ENCODE data around the gene HSPH1.

- TF ChIP-seq ATF3 (IDR thresholded peaks at IDR 0.05) (no peak), CTCF (IDR thresholded peaks at IDR 0.05; ENCODE audit: low read depth, low read length, missing input control) (no peak), GABPA (IDR thresholded peaks at IDR 0.05 in 1 of 2, conservative IDR thresholded peaks at IDR 0.05 in 1 of 2) (no peak), YY1 (IDR thresholded peaks at IDR 0.05) (no peak), MAX (IDR thresholded peaks at IDR 0.05) (no peak), EGR1 (IDR thresholded peaks at IDR 0.05; ENCODE audit: low read depth in 2 of 2) (no peak), TAF1 (conservative IDR thresholded peaks at IDR 0.05) (no peak), SP1 (IDR thresholded peaks at IDR 0.05) (no peak), REST (IDR thresholded peaks at IDR 0.05) (no peak), RAD21 (IDR thresholded peaks at IDR 0.05) (no peak), NR2F2 (IDR thresholded peaks at IDR 0.05) (no peak), FOXA2 (IDR thresholded peaks at IDR 0.05) (no peak), HNF4A (conservative IDR thresholded peaks at IDR 0.05) (no peak), JUND (IDR thresholded peaks at IDR 0.05) (no peak)
These were observed 10.3 kb upstream of the HSPH1 start for GRCh38 chr13:31172001-31172400.
